ENCODE data around the gene DAP3.
"Not testable (repeated sequence)": the region's sequence is repeated elsewhere in the genome, so short reads cannot be mapped to it uniquely, and the experiment has no call there.

Gene DAP3

GRCh38 chr1:155701675-155702074, 12.8 kb downstream of the DAP3 start:
- H3K4me1 ChIP-seq (ENCODE audit: control insufficient read depth, insufficient read depth, low read length): peaks cover 13% of the 10 kb centered on the region
- not testable (repeated sequence) for H3K27me3 ChIP-seq (replicated peaks; ENCODE audit: control insufficient read depth, insufficient read depth, low read length); H3K4me3 ChIP-seq (ENCODE audit: low read length); H3K9me3 ChIP-seq (ENCODE audit: control insufficient read depth, low read length); DNase-seq (ENCODE audit: low read depth); H3K36me3 ChIP-seq (ENCODE audit: control insufficient read depth, insufficient read depth, low read length, severe bottlenecking); H3K9ac ChIP-seq (ENCODE audit: low read length)

- Histone ChIP-seq H3K9ac (ENCODE audit: low read length) (no peak overlapping the region), H3K4me1 (ENCODE audit: control insufficient read depth, insufficient read depth, low read length) (peaks cover 13% of the 10 kb centered on the region), H3K9me3 (ENCODE audit: control insufficient read depth, low read length) (no peaks in the 10 kb centered on the region), H3K27me3 (replicated peaks; ENCODE audit: control insufficient read depth, insufficient read depth, low read length) (no peaks in the 10 kb centered on the region), H3K36me3 (ENCODE audit: control insufficient read depth, insufficient read depth, low read length, severe bottlenecking) (no peaks in the 10 kb centered on the region), H3K4me3 (ENCODE audit: low read length) (no peak overlapping the region)
- DNase-seq (ENCODE audit: low read depth): no peak
These were observed 14.3 kb downstream of the DAP3 start for GRCh38 chr1:155703216-155703615.

- not testable (repeated sequence) for H3K4me3 ChIP-seq (ENCODE audit: low read length); H3K36me3 ChIP-seq (ENCODE audit: control insufficient read depth, insufficient read depth, low read length, severe bottlenecking); H3K27me3 ChIP-seq (replicated peaks; ENCODE audit: control insufficient read depth, insufficient read depth, low read length); H3K4me1 ChIP-seq (ENCODE audit: control insufficient read depth, insufficient read depth, low read length); H3K9me3 ChIP-seq (ENCODE audit: control insufficient read depth, low read length); H3K9ac ChIP-seq (ENCODE audit: low read length); DNase-seq (ENCODE audit: low read depth)
These were observed 15.5 kb downstream of the DAP3 start for GRCh38 chr1:155704414-155704813.

- Histone ChIP-seq H3K4me3 (ENCODE audit: low read length) (no peak overlapping the region), H3K27me3 (replicated peaks; ENCODE audit: control insufficient read depth, insufficient read depth, low read length) (no peaks in the 10 kb centered on the region), H3K36me3 (ENCODE audit: control insufficient read depth, insufficient read depth, low read length, severe bottlenecking) (no peaks in the 10 kb centered on the region), H3K4me1 (ENCODE audit: control insufficient read depth, insufficient read depth, low read length) (peaks cover 5% of the 10 kb centered on the region), H3K9ac (ENCODE audit: low read length) (no peak overlapping the region), H3K9me3 (ENCODE audit: control insufficient read depth, low read length) (no peaks in the 10 kb centered on the region)
- DNase-seq (ENCODE audit: low read depth): peak; percentile 28
These were observed 17.2 kb downstream of the DAP3 start for GRCh38 chr1:155706139-155706538.

- Histone ChIP-seq H3K4me3 (ENCODE audit: low read length) (no peak overlapping the region), H3K27me3 (replicated peaks; ENCODE audit: control insufficient read depth, insufficient read depth, low read length) (no peaks in the 10 kb centered on the region), H3K36me3 (ENCODE audit: control insufficient read depth, insufficient read depth, low read length, severe bottlenecking) (no peaks in the 10 kb centered on the region), H3K9ac (ENCODE audit: low read length) (no peak overlapping the region), H3K9me3 (ENCODE audit: control insufficient read depth, low read length) (no peaks in the 10 kb centered on the region), H3K4me1 (ENCODE audit: control insufficient read depth, insufficient read depth, low read length) (peaks cover 19% of the 10 kb centered on the region)
- DNase-seq (ENCODE audit: low read depth): no peak
These were observed 20.5 kb downstream of the DAP3 start for GRCh38 chr1:155709391-155709790.

- not testable (repeated sequence) for H3K9me3 ChIP-seq (ENCODE audit: control insufficient read depth, low read length); H3K9ac ChIP-seq (ENCODE audit: low read length); H3K27me3 ChIP-seq (replicated peaks; ENCODE audit: control insufficient read depth, insufficient read depth, low read length); H3K4me3 ChIP-seq (ENCODE audit: low read length); H3K36me3 ChIP-seq (ENCODE audit: control insufficient read depth, insufficient read depth, low read length, severe bottlenecking); DNase-seq (ENCODE audit: low read depth)
- H3K4me1 ChIP-seq (ENCODE audit: control insufficient read depth, insufficient read depth, low read length): peaks cover 13% of the 10 kb centered on the region
These were observed 22.6 kb downstream of the DAP3 start for GRCh38 chr1:155711457-155711856.

- peak; percentile 13 for DNase-seq (ENCODE audit: low read depth)
- H3K27me3 ChIP-seq (replicated peaks; ENCODE audit: control insufficient read depth, insufficient read depth, low read length); H3K9ac ChIP-seq (ENCODE audit: low read length); H3K9me3 ChIP-seq (ENCODE audit: control insufficient read depth, low read length); H3K4me3 ChIP-seq (ENCODE audit: low read length): not testable (repeated sequence)
- H3K36me3 ChIP-seq (ENCODE audit: control insufficient read depth, insufficient read depth, low read length, severe bottlenecking): peaks cover 18% of the 10 kb centered on the region
- peaks cover 13% of the 10 kb centered on the region for H3K4me1 ChIP-seq (ENCODE audit: control insufficient read depth, insufficient read depth, low read length)
These were observed 23.7 kb downstream of the DAP3 start for GRCh38 chr1:155712636-155713035.

- H3K9me3 ChIP-seq (ENCODE audit: control insufficient read depth, low read length): no peaks in the 10 kb centered on the region
- peaks cover 13% of the 10 kb centered on the region for H3K4me1 ChIP-seq (ENCODE audit: control insufficient read depth, insufficient read depth, low read length)
- H3K36me3 ChIP-seq (ENCODE audit: control insufficient read depth, insufficient read depth, low read length, severe bottlenecking): peaks cover 21% of the 10 kb centered on the region
- H3K27me3 ChIP-seq (replicated peaks; ENCODE audit: control insufficient read depth, insufficient read depth, low read length): no peaks in the 10 kb centered on the region
- no peak overlapping the region for H3K9ac ChIP-seq (ENCODE audit: low read length)
- no peak overlapping the region for H3K4me3 ChIP-seq (ENCODE audit: low read length)
- DNase-seq (ENCODE audit: low read depth): no peak
These were observed 24.2 kb downstream of the DAP3 start for GRCh38 chr1:155713075-155713474.

- H3K4me3 ChIP-seq (ENCODE audit: low read length); H3K9ac ChIP-seq (ENCODE audit: low read length); H3K9me3 ChIP-seq (ENCODE audit: control insufficient read depth, low read length); H3K27me3 ChIP-seq (replicated peaks; ENCODE audit: control insufficient read depth, insufficient read depth, low read length); DNase-seq (ENCODE audit: low read depth): not testable (repeated sequence)
- peaks cover 13% of the 10 kb centered on the region for H3K4me1 ChIP-seq (ENCODE audit: control insufficient read depth, insufficient read depth, low read length)
- H3K36me3 ChIP-seq (ENCODE audit: control insufficient read depth, insufficient read depth, low read length, severe bottlenecking): peaks cover 30% of the 10 kb centered on the region
These were observed 26.2 kb downstream of the DAP3 start for GRCh38 chr1:155715056-155715455.

GRCh38 chr1:155715777-155716176, 26.9 kb downstream of the DAP3 start:
- DNase-seq (ENCODE audit: low read depth): no peak
- Histone ChIP-seq H3K9ac (ENCODE audit: low read length) (no peak overlapping the region), H3K9me3 (ENCODE audit: control insufficient read depth, low read length) (no peaks in the 10 kb centered on the region), H3K4me1 (ENCODE audit: control insufficient read depth, insufficient read depth, low read length) (peaks cover 13% of the 10 kb centered on the region), H3K36me3 (ENCODE audit: control insufficient read depth, insufficient read depth, low read length, severe bottlenecking) (peaks cover 31% of the 10 kb centered on the region), H3K4me3 (ENCODE audit: low read length) (no peak overlapping the region), H3K27me3 (replicated peaks; ENCODE audit: control insufficient read depth, insufficient read depth, low read length) (no peaks in the 10 kb centered on the region)

- Histone ChIP-seq H3K9ac (ENCODE audit: low read length) (no peak overlapping the region), H3K27me3 (replicated peaks; ENCODE audit: control insufficient read depth, insufficient read depth, low read length) (no peaks in the 10 kb centered on the region), H3K4me1 (ENCODE audit: control insufficient read depth, insufficient read depth, low read length) (peaks cover 13% of the 10 kb centered on the region), H3K36me3 (ENCODE audit: control insufficient read depth, insufficient read depth, low read length, severe bottlenecking) (peaks cover 39% of the 10 kb centered on the region), H3K4me3 (ENCODE audit: low read length) (no peak overlapping the region), H3K9me3 (ENCODE audit: control insufficient read depth, low read length) (no peaks in the 10 kb centered on the region)
- no peak for DNase-seq (ENCODE audit: low read depth)
These were observed 28.1 kb downstream of the DAP3 start for GRCh38 chr1:155717041-155717440.

GRCh38 chr1:155718524-155719115, 29.7 kb downstream of the DAP3 start:
- peaks cover 51% of the 10 kb centered on the region for H3K36me3 ChIP-seq (ENCODE audit: control insufficient read depth, insufficient read depth, low read length, severe bottlenecking)
- H3K4me3 ChIP-seq (ENCODE audit: low read length); H3K9ac ChIP-seq (ENCODE audit: low read length); H3K9me3 ChIP-seq (ENCODE audit: control insufficient read depth, low read length); H3K4me1 ChIP-seq (ENCODE audit: control insufficient read depth, insufficient read depth, low read length); H3K27me3 ChIP-seq (replicated peaks; ENCODE audit: control insufficient read depth, insufficient read depth, low read length); DNase-seq (ENCODE audit: low read depth): not testable (repeated sequence)

Measured in adipocyte (in vitro differentiated cells).